Measurements from ENCODE around the gene EVPL. TPM values are rescaled to one million over a fixed set of nuclear protein-coding genes. Genes with fewer than 3 reads are reported as not detected.

EVPL gene
- total RNA-seq, 1 donor from 2014 or later = not detected

GRCh38 chr17:76007850-76008165 is 19.3 kb downstream of the EVPL start:
- Histone ChIP-seq H3K27ac (no peak overlapping the region), H3K9me3 (no peaks in the 10 kb centered on the region), H3K4me3 (no peak overlapping the region), H3K4me1 (no peaks in the 10 kb centered on the region), H3K36me3 (no peaks in the 10 kb centered on the region), H3K27me3 (no peaks in the 10 kb centered on the region)
- no peak for TF ChIP-seq CTCF (IDR thresholded peaks at IDR 0.05)
- DNase-seq (ENCODE audit: low spot score in 2 of 2) = no peak
- intact Hi-C loops (cut with DNase I) = no loop called here

GRCh38 chr17:76007131-76007849 is 19.8 kb downstream of the EVPL start:
- Histone ChIP-seq H3K4me3 (no peak overlapping the region), H3K9me3 (no peaks in the 10 kb centered on the region), H3K36me3 (no peaks in the 10 kb centered on the region), H3K4me1 (no peaks in the 10 kb centered on the region), H3K27ac (no peak overlapping the region), H3K27me3 (no peaks in the 10 kb centered on the region)
- intact Hi-C loops (cut with DNase I) = no loop called here
- DNase-seq (ENCODE audit: low spot score in 2 of 2) = no peak
- no peak for TF ChIP-seq CTCF (IDR thresholded peaks at IDR 0.05)

GRCh38 chr17:76005263-76006149 is 21.6 kb downstream of the EVPL start:
- DNase-seq (ENCODE audit: low spot score in 2 of 2) = peak in 1 of 2 donors; percentile 80
- intact Hi-C loops (cut with DNase I) = loop anchor here (2.0 kb wide), 1 partner anchor 101 kb away; the partner anchor contains the start of gene MRPL38

GRCh38 chr17:76004750-76005262 is 22.3 kb downstream of the EVPL start:
- H3K4me3 ChIP-seq = no peak overlapping the region
- no peaks in the 10 kb centered on the region for H3K9me3 ChIP-seq
- no peak overlapping the region for H3K27ac ChIP-seq
- no peak for DNase-seq (ENCODE audit: low spot score in 2 of 2)
- TF ChIP-seq CTCF (IDR thresholded peaks at IDR 0.05) = no peak
- intact Hi-C loops (cut with DNase I) = loop anchor here (2.0 kb wide), 1 partner anchor 100 kb away; the partner anchor contains the start of gene MRPL38
- no peaks in the 10 kb centered on the region for H3K27me3 ChIP-seq
- H3K36me3 ChIP-seq = no peaks in the 10 kb centered on the region
- no peaks in the 10 kb centered on the region for H3K4me1 ChIP-seq

More at GRCh38 chr17:76005263-76006149, 21.6 kb downstream of the EVPL start:
- Histone ChIP-seq H3K36me3 (no peaks in the 10 kb centered on the region), H3K27me3 (no peaks in the 10 kb centered on the region), H3K9me3 (no peaks in the 10 kb centered on the region), H3K4me3 (no peak overlapping the region), H3K27ac (no peak overlapping the region), H3K4me1 (no peaks in the 10 kb centered on the region)
- TF ChIP-seq CTCF (IDR thresholded peaks at IDR 0.05) = peak; percentile 42 to 56 (median 45)

GRCh38 chr17:76003915-76004314 is 23.2 kb downstream of the EVPL start:
- H3K4me3 ChIP-seq = no peak overlapping the region
- no peaks in the 10 kb centered on the region for H3K36me3 ChIP-seq
- DNase-seq (ENCODE audit: low spot score in 2 of 2) = no peak
- intact Hi-C loops (cut with DNase I) = loop anchor here (2.0 kb wide), 1 partner anchor 99 kb away; the partner anchor contains the start of gene MRPL38
- H3K27me3 ChIP-seq = no peaks in the 10 kb centered on the region
- H3K4me1 ChIP-seq = no peaks in the 10 kb centered on the region
- no peak overlapping the region for H3K27ac ChIP-seq
- no peaks in the 10 kb centered on the region for H3K9me3 ChIP-seq
- TF ChIP-seq CTCF (IDR thresholded peaks at IDR 0.05) = no peak
